Effector memory CD4-positive, alpha-beta T cell (primary cell): ENCODE measurements around the gene CENPA.
"Not testable (repeated sequence)": the region's sequence is repeated elsewhere in the genome, so short reads cannot be mapped to it uniquely, and the experiment has no call there.

Experiments
- DNase-seq, 3 donors: peaks; one replicate each; pipeline ENCODE4 v3.0.0-alpha.2; 2020
- H3K27ac ChIP-seq: 2 replicates; pipeline ENCODE4 v1.7.0; 2013; ENCODE audit warnings: mild to moderate bottlenecking, low read length, moderate library complexity; ENCODE audit not compliant: insufficient read depth, poor library complexity, severe bottlenecking
- H3K27me3 ChIP-seq: replicated peaks from 2 replicates; pipeline ENCODE4 v1.7.0; 2013; ENCODE audit warnings: mild to moderate bottlenecking, low read length; ENCODE audit not compliant: insufficient read depth, control insufficient read depth, poor library complexity, severe bottlenecking
- H3K36me3 ChIP-seq: 2 replicates; pipeline ENCODE4 v1.7.0; 2013; ENCODE audit warnings: mild to moderate bottlenecking, low read length, moderate library complexity; ENCODE audit not compliant: control insufficient read depth, insufficient read depth
- H3K4me1 ChIP-seq: 2 replicates; pipeline ENCODE4 v1.7.0; 2013; ENCODE audit warnings: low read length, mild to moderate bottlenecking; ENCODE audit not compliant: control insufficient read depth, insufficient read depth, poor library complexity, severe bottlenecking
- H3K4me3 ChIP-seq: 2 replicates; pipeline ENCODE4 v1.7.0; 2013; ENCODE audit warnings: low read length, low read depth, mild to moderate bottlenecking; ENCODE audit not compliant: insufficient read depth, poor library complexity, severe bottlenecking
- H3K9me3 ChIP-seq: 2 replicates; pipeline ENCODE4 v1.7.0; 2013; ENCODE audit warnings: mild to moderate bottlenecking, low read length, moderate library complexity; ENCODE audit not compliant: control insufficient read depth

The CENPA gene

DNA sequence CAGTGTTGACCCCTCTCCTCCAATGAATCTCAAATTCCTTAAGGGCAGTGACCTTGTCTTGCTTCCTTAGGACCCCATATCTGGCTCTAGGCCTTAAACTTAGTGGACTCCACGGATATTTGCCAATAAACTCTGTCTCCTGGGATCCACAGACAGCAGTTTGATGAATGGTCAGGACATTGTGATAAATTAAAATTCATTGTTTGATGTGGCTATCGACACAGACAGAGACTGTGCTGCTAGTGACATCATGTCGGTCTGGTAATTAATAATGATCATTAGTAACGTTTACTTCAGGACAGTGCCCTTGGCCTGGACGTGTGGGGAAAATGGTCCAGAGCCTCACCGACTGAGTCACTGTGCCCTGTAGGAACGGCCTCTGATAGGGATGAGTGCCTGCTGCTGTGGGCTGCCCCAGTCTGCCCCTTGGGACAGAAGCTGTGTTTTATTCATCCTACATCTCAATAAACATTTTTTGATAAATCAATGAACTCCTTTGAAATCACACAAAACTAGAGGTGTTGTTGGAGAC is 27.0 kb upstream of the CENPA start:
- H3K4me1 ChIP-seq: no peaks in the 10 kb centered on the region
- no peaks in the 10 kb centered on the region for H3K36me3 ChIP-seq
- H3K27ac ChIP-seq: no peak overlapping the region
- H3K9me3 ChIP-seq: no peaks in the 10 kb centered on the region
- no peak overlapping the region for H3K4me3 ChIP-seq
- no peak for DNase-seq
- H3K27me3 ChIP-seq: no peaks in the 10 kb centered on the region

DNA sequence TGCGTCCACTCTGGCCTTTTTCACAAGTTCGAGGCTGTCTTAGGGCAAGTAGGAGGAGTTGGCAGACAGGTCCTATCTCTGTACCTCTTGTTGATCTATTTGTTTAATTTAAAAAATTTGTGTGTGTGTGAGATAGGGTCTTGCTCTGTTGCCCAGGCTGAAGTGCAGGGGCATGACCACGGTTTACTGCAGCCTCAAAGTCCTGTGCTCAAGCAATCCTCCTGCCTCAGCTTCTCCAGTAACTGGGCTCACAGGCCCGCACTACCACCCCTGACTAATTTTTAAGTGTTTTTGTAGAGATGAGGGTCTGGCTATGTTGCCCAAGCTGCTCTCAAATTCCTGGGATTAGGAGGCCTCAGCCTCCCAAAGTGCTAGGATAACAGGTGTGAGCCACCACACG is 26.0 kb upstream of the CENPA start:
- no peak for DNase-seq
- H3K27me3 ChIP-seq: no peaks in the 10 kb centered on the region
- H3K9me3 ChIP-seq: no peaks in the 10 kb centered on the region
- peaks cover 2% of the 10 kb centered on the region for H3K4me1 ChIP-seq
- H3K36me3 ChIP-seq: no peaks in the 10 kb centered on the region
- no peak overlapping the region for H3K4me3 ChIP-seq
- no peak overlapping the region for H3K27ac ChIP-seq

DNA sequence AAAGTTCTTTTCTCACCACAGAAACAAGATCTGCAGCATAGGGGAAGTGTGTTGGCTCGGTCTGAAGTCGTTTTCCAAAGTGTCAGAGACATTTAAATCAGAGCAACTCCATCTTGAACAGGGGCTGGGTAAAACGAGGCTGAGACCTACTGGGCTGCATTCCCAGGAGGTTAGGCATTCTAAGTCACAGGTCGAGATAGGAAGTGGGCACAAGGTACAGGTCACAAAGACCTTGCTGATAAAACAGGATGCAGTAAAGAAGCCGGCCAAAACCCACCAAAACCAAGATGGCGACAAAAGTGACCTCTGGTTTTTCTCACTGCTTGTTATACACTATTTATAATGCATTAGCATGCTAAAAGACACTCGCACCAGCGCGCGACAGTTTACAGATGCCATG is 24.9 kb upstream of the CENPA start:
- H3K27me3 ChIP-seq, H3K4me3 ChIP-seq, DNase-seq, H3K27ac ChIP-seq, H3K9me3 ChIP-seq, H3K36me3 ChIP-seq: not testable (repeated sequence)
- H3K4me1 ChIP-seq: peaks cover 14% of the 10 kb centered on the region

DNA sequence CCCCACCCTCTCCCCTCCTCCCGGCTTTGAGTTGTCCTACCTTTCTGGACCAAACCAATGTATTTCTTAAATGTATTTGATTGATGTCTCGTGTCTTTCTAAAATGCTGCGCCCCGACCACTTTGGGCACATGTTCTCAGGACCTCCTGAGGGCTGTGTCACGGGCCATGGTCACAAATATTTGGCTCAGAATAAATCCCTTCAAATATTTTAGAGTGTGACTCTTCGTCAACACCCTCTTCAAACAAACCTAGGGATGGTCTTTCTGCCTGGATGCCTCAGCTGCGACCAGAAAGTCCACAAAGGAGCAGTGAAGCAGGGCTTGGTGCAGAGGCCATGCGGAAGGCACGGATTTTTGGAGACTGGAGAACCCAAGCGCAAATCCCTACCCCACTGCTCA is 22.8 kb upstream of the CENPA start:
- Histone ChIP-seq H3K4me3 (no peak overlapping the region), H3K4me1 (peaks cover 19% of the 10 kb centered on the region)

DNA sequence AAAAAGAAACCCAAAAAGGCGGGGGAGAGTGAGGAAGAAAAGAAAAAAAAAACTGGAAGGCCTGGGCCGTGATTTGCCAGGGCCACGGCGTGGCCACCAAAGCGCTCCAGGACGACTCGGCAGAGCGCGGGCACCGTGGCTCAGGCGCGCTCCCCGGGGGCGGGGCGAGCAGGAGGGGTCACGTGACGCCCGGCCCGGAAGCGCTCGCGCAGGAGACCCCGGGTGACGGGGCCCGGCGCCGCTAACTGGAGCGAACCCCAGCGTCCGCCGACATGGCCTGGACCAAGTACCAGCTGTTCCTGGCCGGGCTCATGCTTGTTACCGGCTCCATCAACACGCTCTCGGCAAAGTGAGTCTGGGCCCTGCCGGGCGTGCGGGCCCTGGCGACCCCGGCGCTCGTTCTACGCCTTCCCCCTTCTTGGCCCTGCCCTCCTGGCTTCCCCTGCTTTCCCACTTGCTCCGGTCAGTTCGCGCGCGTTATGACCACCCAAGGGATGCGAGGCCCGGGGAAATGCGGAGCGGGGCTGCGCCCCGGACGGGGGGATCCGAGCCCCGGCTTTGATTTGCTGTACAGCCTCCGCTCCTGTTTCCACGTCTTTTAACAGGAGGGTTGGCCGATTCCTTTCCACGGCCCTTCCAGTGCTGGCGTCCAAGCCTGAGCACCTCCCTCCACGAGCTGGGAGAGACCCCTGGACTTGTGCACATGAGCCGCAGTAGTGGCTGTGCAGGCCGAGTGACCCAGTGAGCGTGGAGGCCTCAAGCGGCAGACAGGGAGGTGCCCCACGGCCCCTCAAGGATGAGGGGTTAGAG is 21.6 kb upstream of the CENPA start, which contains the start of gene SLC35F6:
TSS of gene SLC35F6 (plus strand) at position 207 of the 810 bp plus-strand sequence. CDS start at position 273, 66 bp downstream.
- Histone ChIP-seq H3K9me3 (no peaks in the 10 kb centered on the region), H3K4me1 (peaks cover 23% of the 10 kb centered on the region)
- peak; percentile 65 to 77 (median 71) for DNase-seq

More for the DNA sequence above, 22.8 kb upstream of the CENPA start:
- Histone ChIP-seq H3K36me3 (no peaks in the 10 kb centered on the region), H3K9me3 (no peaks in the 10 kb centered on the region), H3K27me3 (no peaks in the 10 kb centered on the region), H3K27ac (no peak overlapping the region)
- no peak for DNase-seq

DNA sequence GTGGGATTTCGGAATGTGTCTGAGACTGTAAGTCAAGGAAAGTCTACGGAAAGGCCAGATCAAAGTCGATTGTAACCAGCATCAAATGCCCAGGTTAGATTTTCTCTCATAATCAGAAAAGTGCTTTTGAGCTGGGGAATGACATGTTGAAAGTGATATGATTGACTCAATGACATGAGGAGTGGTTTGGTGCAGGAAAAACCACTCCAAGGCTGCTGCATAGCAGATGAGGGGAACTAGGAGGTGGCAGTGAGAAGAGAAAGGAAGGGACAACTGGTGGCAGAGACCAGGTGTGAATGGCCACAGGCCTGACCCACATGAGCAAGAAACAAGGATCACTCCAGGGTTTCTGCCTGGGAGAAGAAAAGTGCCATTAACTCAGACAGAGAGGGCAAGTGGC is 20.9 kb upstream of the CENPA start:
- H3K4me1 ChIP-seq: peaks cover 23% of the 10 kb centered on the region
- H3K27me3 ChIP-seq: no peaks in the 10 kb centered on the region
- DNase-seq: no peak
- peak overlapping the region; percentile 88 for H3K27ac ChIP-seq
- no peaks in the 10 kb centered on the region for H3K9me3 ChIP-seq
- peak overlapping the region; percentile 95 for H3K4me3 ChIP-seq
- no peaks in the 10 kb centered on the region for H3K36me3 ChIP-seq

More for the DNA sequence above, 21.6 kb upstream of the CENPA start, which contains the start of gene SLC35F6:
- Histone ChIP-seq H3K36me3 (no peaks in the 10 kb centered on the region), H3K4me3 (peak within 1 kb of the TSS; percentile 95), H3K27ac (peak within 1 kb of the TSS; percentile 88), H3K27me3 (no peaks in the 10 kb centered on the region)

DNA sequence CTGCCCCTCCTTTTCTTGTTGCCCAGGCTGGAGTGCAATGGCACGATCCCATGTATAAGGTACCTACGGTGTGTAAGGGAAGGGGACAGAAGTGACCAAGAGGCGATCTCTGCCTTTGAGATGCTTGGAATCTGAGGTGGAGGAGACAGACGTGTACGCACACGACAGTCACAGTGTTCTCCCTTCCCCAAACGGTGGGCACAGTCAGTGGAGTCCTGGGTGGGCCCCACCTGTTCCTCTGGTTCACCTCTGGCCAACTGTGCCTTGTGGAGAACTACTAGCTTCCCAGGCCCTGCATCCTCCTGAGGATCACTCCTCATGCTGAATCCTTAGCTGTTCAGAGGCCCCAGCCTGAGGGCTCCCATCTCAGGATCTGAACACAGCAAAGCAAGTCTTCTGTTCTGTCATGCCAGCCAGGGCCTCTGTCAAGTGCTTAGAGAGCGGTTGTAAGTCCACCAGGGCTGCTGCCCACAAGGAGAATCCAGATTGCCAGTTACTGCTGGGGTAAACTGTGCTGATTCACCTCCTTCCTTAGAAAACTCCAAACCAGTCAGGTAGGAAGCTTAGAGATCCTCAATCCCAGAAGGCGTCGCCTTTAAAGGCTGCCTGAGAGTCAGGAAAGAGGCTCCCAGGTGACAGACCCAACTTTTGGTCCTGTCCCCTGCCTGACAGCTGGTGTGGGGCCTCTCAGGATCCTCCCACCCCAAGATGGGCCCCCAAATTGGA is 20.2 kb upstream of the CENPA start:
- peaks cover 23% of the 10 kb centered on the region for H3K4me1 ChIP-seq

DNA sequence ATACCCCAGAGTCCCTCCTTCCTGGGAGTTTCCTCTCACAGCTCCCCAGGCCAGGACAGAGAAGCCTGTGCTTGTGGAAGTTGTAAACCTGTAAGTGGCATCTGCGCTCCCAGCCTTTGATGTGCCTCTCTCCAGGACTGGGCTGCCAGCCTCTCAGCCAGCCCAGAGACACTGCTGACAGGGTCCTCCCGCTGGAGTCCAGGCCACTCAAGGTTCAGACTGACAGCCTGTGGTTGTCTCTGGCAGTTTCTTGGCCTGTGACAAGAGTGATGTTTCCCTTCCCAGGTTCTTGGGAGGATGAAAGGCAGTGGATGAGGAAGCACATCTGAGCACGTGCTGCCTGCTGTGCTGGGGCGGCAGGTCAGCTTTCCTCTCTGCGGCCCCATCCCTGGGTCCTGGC is 18.7 kb upstream of the CENPA start:
- no peak for DNase-seq
- Histone ChIP-seq H3K27ac (no peak overlapping the region), H3K36me3 (no peaks in the 10 kb centered on the region), H3K27me3 (no peaks in the 10 kb centered on the region), H3K9me3 (no peaks in the 10 kb centered on the region), H3K4me3 (no peak overlapping the region), H3K4me1 (peaks cover 24% of the 10 kb centered on the region)

More for the DNA sequence above, 20.2 kb upstream of the CENPA start:
- no peaks in the 10 kb centered on the region for H3K36me3 ChIP-seq
- H3K27ac ChIP-seq: no peak overlapping the region
- no peak for DNase-seq
- H3K27me3 ChIP-seq: no peaks in the 10 kb centered on the region
- H3K9me3 ChIP-seq: no peaks in the 10 kb centered on the region
- peak overlapping the region; percentile 95 for H3K4me3 ChIP-seq

DNA sequence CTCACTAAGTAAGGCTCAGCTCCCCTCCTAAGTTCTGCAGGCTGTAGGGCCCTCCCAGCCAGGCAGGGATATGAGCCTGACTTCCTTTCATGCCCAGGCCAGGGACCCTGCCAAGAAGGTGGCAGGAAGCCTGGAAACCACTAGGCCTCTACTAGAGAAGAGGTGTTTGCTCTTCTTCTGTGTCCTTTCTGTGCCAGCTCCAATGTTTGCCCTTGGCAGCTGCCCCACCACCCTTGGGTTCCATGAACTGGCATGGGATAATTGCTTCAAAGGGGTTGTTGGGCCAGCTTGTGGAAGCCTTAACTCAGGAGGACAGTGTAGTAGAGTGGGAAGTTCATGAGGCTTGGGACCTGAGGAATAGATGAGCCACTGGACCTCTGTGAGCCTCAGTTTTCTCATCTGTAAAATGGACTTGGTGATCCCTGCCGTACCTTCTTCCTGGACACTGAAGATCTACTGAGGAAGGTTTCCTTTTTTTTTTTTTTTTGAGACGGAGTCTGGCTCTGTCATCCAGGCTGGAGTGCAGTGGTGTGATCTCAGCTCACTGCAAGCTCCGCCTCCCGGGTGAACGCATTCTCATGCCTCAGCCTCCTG is 17.9 kb upstream of the CENPA start:
- no peak for DNase-seq
- Histone ChIP-seq H3K4me3 (no peak overlapping the region), H3K9me3 (no peaks in the 10 kb centered on the region), H3K36me3 (no peaks in the 10 kb centered on the region), H3K27ac (no peak overlapping the region), H3K4me1 (peaks cover 30% of the 10 kb centered on the region), H3K27me3 (no peaks in the 10 kb centered on the region)
